HG02840 (cell line): Measurements from ENCODE around the gene EID2B.

Experiments
- ATAC-seq: cut with Tn5 transposase; IDR thresholded peaks from one replicate; pipeline ENCODE4 v1.9.1; 2021; ENCODE audit warnings: mild to moderate bottlenecking, moderate library complexity, moderate number of reproducible peaks; ENCODE audit not compliant: unreplicated experiment, low FRiP score

Gene EID2B

GRCh38 chr19:39532233-39533002, at the start of gene EID2B:
Gene EID2B (minus strand): TSS chr19:39532852. CDS start chr19:39532802, 50 bp downstream.
- peak; percentile 91 for ATAC-seq

GRCh38 chr19:39582442-39582841, 49.8 kb upstream of the EID2B start:
- ATAC-seq = no peak

- no peak for ATAC-seq
Observed at GRCh38 chr19:39568604-39569003, 36.0 kb upstream of the EID2B start.

GRCh38 chr19:39566064-39566463, 33.4 kb upstream of the EID2B start:
- no peak for ATAC-seq

GRCh38 chr19:39563408-39563807, 30.8 kb upstream of the EID2B start:
- no peak for ATAC-seq

GRCh38 chr19:39558624-39559117, 26.0 kb upstream of the EID2B start:
- no peak for ATAC-seq

GRCh38 chr19:39557811-39558623, 25.4 kb upstream of the EID2B start:
- ATAC-seq = no peak

GRCh38 chr19:39555883-39556282, 23.2 kb upstream of the EID2B start:
- no peak for ATAC-seq

GRCh38 chr19:39554701-39555311, 22.2 kb upstream of the EID2B start:
- ATAC-seq = no peak

GRCh38 chr19:39553082-39553652, 20.5 kb upstream of the EID2B start:
- no peak for ATAC-seq

GRCh38 chr19:39550197-39550596, 17.5 kb upstream of the EID2B start:
- ATAC-seq = no peak

- ATAC-seq = no peak
Observed at GRCh38 chr19:39546599-39546998, 13.9 kb upstream of the EID2B start.

GRCh38 chr19:39544911-39545310, 12.3 kb upstream of the EID2B start:
- ATAC-seq = no peak

- ATAC-seq = no peak
Observed at GRCh38 chr19:39544226-39544903, 11.7 kb upstream of the EID2B start.

- no peak for ATAC-seq
Observed at GRCh38 chr19:39543477-39543857, 10.8 kb upstream of the EID2B start.

GRCh38 chr19:39542206-39542605, 9.6 kb upstream of the EID2B start:
- no peak for ATAC-seq

GRCh38 chr19:39540333-39540673, 7.7 kb upstream of the EID2B start:
- no peak for ATAC-seq

GRCh38 chr19:39539518-39540332, 7.1 kb upstream of the EID2B start, which contains the start of gene EID2:
Gene EID2 (minus strand): TSS chr19:39540161. CDS start chr19:39540079, 82 bp downstream.
- peak; percentile 91 for ATAC-seq

GRCh38 chr19:39539165-39539517, 6.5 kb upstream of the EID2B start:
- no peak for ATAC-seq
